ENCODE results near the gene DPF3. TPM values are rescaled to one million over a fixed set of nuclear protein-coding genes. Genes with fewer than 3 reads are reported as not detected.

Gene DPF3
- polyA plus RNA-seq, 1 experiment = 15.8 TPM

DNA sequence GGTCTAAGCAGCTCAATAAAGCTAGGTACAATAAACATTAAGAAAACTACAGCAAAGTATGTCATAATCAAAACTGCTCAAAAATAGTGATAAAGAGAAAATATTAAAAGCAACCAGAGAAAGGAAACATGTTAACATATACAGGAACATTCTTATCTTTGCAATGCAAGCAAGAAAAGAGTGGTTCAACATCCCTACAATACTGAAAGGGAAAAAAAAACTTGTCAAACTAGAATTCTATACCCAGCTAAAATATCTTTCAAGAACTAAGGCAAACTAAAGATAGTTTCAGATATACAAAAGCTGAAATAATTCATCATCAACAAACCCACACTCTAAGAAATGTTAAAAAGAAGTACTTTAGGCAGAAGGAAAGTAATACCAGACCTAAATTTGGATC lies 134.2 kb downstream of the DPF3 start:
- no peak for TF ChIP-seq CTCF (IDR thresholded peaks at IDR 0.05; ENCODE audit: low read depth, low read length)
- POLR2A ChIA-PET = no interaction called here

GRCh38 chr14:72758993-72759392 lies 134.9 kb downstream of the DPF3 start:
- H3K27ac ChIP-seq (ENCODE audit: low read depth, low read length) = no peak overlapping the region
- peaks cover 10% of the 10 kb centered on the region for H3K9me3 ChIP-seq (ENCODE audit: control insufficient read depth, insufficient read depth, low read length)
- ChIA-PET CTCF (no interaction called here), POLR2A (no interaction called here)
- H3K27me3 ChIP-seq (ENCODE audit: control insufficient read depth, insufficient read depth, low read length) = no peaks in the 10 kb centered on the region
- no peak for DNase-seq (ENCODE audit: low read depth, low spot score)
- TF ChIP-seq CTCF (IDR thresholded peaks at IDR 0.05; ENCODE audit: low read depth, low read length) = no peak
- H3K4me3 ChIP-seq (ENCODE audit: low read depth, low read length) = no peak overlapping the region

More for the DNA sequence above, 134.2 kb downstream of the DPF3 start:
- no peak for DNase-seq (ENCODE audit: low read depth, low spot score)
- Histone ChIP-seq H3K9me3 (ENCODE audit: control insufficient read depth, insufficient read depth, low read length) (peaks cover 12% of the 10 kb centered on the region), H3K27ac (ENCODE audit: low read depth, low read length) (no peak overlapping the region), H3K4me3 (ENCODE audit: low read depth, low read length) (no peak overlapping the region), H3K27me3 (ENCODE audit: control insufficient read depth, insufficient read depth, low read length) (no peaks in the 10 kb centered on the region)
- CTCF ChIA-PET = no interaction called here

- Histone ChIP-seq H3K27me3 (ENCODE audit: control insufficient read depth, insufficient read depth, low read length) (no peaks in the 10 kb centered on the region), H3K27ac (ENCODE audit: low read depth, low read length) (no peak overlapping the region), H3K9me3 (ENCODE audit: control insufficient read depth, insufficient read depth, low read length) (peaks cover 10% of the 10 kb centered on the region), H3K4me3 (ENCODE audit: low read depth, low read length) (no peak overlapping the region)
- ChIA-PET POLR2A (no interaction called here), CTCF (no interaction called here)
- no peak for TF ChIP-seq CTCF (IDR thresholded peaks at IDR 0.05; ENCODE audit: low read depth, low read length)
- DNase-seq (ENCODE audit: low read depth, low spot score) = no peak
Observed at GRCh38 chr14:72758420-72758819, 135.5 kb downstream of the DPF3 start.

DNA sequence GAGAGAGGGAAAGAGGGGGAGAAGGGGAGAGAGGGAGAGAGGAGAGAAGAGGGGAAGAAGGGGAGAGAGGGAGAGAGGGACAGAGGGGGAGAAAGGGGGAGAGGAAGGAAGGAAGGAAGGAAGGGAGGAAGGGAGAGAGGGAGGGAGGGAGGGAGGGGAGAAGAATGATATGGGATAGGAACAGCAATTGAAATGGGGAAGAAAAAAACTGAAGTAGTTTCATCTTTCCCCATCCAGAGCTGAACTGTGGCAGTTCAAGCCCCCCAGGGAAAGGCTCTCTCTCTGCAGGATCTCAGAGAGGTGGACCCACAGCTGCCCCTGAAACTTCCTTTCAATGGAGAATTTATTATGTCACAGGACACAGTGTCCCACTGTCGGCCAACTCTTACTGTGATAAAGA lies 136.9 kb downstream of the DPF3 start:
- Histone ChIP-seq H3K4me3 (ENCODE audit: low read depth, low read length) (no peak overlapping the region), H3K27ac (ENCODE audit: low read depth, low read length) (no peak overlapping the region), H3K9me3 (ENCODE audit: control insufficient read depth, insufficient read depth, low read length) (peaks cover 10% of the 10 kb centered on the region), H3K27me3 (ENCODE audit: control insufficient read depth, insufficient read depth, low read length) (no peaks in the 10 kb centered on the region)
- ChIA-PET CTCF (interaction anchor here (0.8 kb wide), 1 partner anchor 148 kb away, joined by 3 read pairs; no protein-coding TSS in a partner anchor), POLR2A (no interaction called here)
- TF ChIP-seq CTCF (IDR thresholded peaks at IDR 0.05; ENCODE audit: low read depth, low read length) = no peak
- DNase-seq (ENCODE audit: low read depth, low spot score) = no peak

DNA sequence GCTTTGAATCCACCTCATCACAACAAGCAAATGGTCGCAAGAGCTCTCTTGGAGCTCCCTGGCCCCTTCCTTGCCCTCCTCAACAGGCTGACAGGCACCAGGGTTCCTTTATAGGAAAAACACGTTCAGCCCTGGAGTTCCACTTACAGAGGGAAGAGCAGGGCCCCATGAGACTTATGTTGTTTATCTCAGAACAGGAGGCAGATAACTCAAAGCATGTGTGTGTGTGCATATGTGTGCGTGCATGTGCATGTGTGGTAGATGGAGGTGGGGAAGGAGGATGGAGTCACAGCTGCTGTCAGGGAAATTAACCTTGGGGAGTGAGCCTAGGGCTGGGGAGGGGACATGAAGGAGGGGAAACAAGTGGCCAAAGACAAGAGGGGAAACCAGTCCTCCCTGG lies 138.1 kb downstream of the DPF3 start:
- no peak overlapping the region for H3K27ac ChIP-seq (ENCODE audit: low read depth, low read length)
- H3K27me3 ChIP-seq (ENCODE audit: control insufficient read depth, insufficient read depth, low read length) = no peaks in the 10 kb centered on the region
- peaks cover 10% of the 10 kb centered on the region for H3K9me3 ChIP-seq (ENCODE audit: control insufficient read depth, insufficient read depth, low read length)
- CTCF ChIA-PET = no interaction called here
- DNase-seq (ENCODE audit: low read depth, low spot score) = no peak
- TF ChIP-seq CTCF (IDR thresholded peaks at IDR 0.05; ENCODE audit: low read depth, low read length) = no peak
- POLR2A ChIA-PET = no interaction called here
- no peak overlapping the region for H3K4me3 ChIP-seq (ENCODE audit: low read depth, low read length)

All from AG04450 (cell line).